HG02870 (cell line): ENCODE results near the gene TBL2.
"Not testable (repeated sequence)": the region's sequence is repeated elsewhere in the genome, so short reads cannot be mapped to it uniquely, and the experiment has no call there.

ENCODE experiments used
- ATAC-seq: cut with Tn5 transposase; IDR thresholded peaks from one replicate; pipeline ENCODE4 v1.9.1; 2021; ENCODE audit warnings: mild to moderate bottlenecking, moderate library complexity; ENCODE audit not compliant: unreplicated experiment

The TBL2 gene

DNA sequence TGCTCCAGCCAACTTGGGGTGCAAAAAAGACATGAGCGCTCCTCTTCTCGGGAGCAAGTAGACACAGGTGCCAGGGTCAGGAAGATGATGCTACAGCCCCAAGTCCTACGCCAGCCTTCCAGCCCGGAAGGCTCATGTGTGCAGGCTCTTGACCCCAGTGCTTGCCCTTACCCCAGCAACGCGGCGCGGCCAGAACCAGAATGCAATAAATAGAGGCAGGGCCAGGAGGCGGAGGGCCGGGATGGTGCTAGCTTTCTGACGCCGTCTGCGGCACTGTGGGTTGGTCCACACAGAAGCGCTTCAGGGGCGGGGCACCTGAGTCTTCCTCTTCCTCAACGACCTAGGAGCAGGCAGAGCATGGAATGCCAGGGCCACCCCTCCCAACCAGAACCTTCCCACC is 41.3 kb downstream of the TBL2 start:
- no peak for ATAC-seq

DNA sequence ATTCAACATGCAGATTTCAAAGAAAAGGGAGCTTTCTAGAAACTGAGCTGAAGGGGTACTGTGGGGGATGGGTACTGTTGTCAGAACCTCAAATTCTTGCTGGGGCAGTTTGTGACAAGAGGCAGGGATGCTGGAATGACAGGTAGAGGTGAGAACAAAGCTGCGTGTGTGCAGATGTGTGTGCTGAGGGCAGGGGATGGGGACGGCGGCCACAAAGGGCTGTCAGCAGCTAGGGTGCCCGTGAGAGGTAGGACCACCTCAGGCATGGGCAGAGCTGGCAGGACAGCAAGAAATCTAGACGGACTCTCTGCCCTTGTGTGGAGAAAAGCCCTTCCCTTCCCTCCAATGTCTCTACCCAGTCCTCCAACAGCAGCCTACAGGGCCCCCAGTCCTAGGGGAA is 41.9 kb downstream of the TBL2 start:
- no peak for ATAC-seq

- not testable (repeated sequence) for ATAC-seq
Observed at GRCh38 chr7:73535918-73536317, 42.5 kb downstream of the TBL2 start.

- ATAC-seq, result no peak
Observed at GRCh38 chr7:73533742-73534141, 44.6 kb downstream of the TBL2 start.

DNA sequence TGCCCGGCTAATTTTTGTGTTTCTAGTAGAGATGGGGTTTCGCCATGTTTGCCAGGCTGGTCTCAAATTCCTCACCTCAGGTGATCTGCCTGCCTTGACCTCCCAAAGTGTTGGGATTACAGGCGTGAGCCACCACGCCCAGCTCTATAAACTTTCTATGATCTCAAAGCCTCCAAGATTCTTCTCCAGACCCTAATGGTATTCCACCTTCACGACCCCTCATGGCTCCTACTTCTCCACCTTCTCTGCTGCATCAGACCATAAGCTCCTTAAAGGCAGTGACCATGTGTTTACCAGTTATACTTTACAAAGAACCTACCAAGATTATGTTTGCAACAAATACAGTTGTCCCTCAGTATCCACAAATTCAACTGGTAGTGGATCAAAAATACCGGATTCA is 46.2 kb downstream of the TBL2 start:
- ATAC-seq, result no peak

DNA sequence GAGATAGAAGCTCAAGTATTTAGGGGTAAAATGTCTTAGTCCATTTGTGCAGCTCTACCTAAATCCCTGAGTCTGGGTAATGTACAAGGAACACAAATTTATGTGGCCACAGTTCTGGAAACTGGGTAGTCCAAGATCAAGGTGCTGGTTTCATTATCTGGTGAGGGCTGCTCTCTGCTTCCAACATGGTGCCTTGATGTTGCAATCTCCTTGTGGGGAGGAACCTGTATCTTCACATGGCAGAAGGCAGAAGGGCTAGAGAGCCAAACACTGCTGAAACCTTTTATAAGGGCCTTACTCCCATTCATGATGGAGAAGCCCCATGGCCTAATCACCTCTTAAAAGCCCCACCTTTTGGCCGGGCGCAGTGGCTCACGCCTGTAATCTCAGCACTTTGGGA is 47.6 kb downstream of the TBL2 start:
- ATAC-seq, result no peak

DNA sequence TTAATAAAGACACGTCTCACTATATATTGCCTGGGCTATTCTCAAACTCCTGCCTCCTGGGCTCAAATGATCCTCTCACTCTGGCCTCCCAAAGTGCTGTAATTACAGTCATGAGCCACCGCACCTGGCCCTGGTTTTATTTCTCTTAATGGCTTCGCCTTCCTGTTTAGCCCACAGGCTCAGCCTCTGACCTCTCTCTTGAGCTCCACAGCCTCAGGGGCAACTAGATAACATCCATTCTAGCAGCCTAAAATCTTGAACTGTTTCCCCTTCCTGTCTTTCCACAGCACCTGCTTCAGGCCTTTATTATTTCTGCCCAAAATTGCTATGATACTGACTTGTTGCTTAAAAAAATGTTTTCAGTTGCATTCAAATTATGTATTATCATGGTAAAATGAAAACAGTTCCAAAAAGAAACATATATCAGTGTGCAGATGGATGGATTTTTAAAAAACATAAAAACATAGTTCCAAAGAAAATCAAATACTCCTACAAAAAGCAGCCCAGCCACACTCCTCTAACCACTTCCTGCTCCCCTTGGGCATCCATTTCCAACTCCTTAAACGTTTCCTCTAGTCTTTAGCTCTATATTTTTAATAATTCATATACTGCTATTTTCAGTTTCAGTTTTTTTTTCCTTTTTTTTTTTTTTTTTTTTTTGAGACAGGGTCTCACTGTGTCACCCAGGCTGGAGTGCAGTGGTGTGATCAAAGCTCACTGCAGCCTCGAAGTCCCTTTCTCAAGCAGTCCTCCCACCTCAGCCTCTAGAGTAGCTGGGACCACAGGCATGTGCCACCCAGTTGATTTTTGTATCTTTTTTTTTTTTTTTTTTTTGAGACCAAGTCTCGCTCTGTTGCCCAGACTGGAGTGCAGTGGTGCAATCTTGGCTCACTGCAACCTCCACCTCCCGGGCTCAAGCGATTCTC is 51.2 kb downstream of the TBL2 start:
- no peak for ATAC-seq

- not testable (repeated sequence) for ATAC-seq
Observed at GRCh38 chr7:73526158-73526494, 52.3 kb downstream of the TBL2 start.

- peak; percentile 83 for ATAC-seq
Observed at GRCh38 chr7:73522105-73522872, 56.1 kb downstream of the TBL2 start, which contains the start of gene BAZ1B. BAZ1B (minus strand) TSS chr7:73522293; CDS start chr7:73521933, 360 bp downstream.

GRCh38 chr7:73521636-73522104 is 56.7 kb downstream of the TBL2 start:
- peak; percentile 34 for ATAC-seq

GRCh38 chr7:73520673-73521635 is 57.4 kb downstream of the TBL2 start:
- ATAC-seq, result no peak

- ATAC-seq, result no peak
Observed at GRCh38 chr7:73519867-73520672, 58.3 kb downstream of the TBL2 start.

- ATAC-seq, result no peak
Observed at GRCh38 chr7:73518470-73518869, 59.9 kb downstream of the TBL2 start.
